ENCODE data around the gene SIAH1. TPM values are rescaled to one million over a fixed set of nuclear protein-coding genes. Genes with fewer than 3 reads are reported as not detected.

SIAH1 gene
- total RNA-seq, 1 donor from 2014 or later, result 11.5 TPM

DNA sequence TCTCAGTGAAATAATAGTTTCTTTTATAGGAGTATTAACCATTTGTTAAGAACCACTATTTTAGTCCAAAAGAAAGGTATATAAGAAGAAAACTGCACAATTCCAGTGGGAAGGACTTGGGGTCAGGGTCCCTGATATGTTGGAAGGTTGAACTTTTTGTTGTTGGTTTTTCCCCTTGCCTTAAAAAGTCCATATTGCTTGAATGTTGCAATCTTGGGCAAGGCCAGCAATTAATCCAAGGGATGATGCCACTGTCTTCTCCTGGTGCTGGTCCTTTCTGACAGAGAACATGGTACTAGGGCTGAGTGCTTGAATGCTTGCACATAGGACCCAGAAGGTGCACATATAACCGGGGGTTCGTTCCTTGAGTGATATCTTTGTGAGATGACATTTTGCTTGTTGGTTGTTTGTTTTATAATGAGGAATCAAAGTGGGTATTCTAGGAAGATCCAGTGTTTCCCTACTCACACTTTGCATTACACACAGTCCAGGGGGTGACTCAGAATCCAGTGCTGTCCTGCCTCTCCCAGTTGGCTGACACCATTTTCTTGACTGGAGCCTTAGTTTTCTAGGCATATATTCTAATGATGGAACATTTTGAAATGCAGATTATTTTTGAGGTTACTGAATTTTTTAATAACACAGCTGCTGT is 54.9 kb downstream of the SIAH1 start:
- H3K4me3 ChIP-seq, result no peak overlapping the region
- H3K27me3 ChIP-seq (ENCODE audit: low read depth), result no peaks in the 10 kb centered on the region
- no peak for DNase-seq
- peaks cover 33% of the 10 kb centered on the region for H3K4me1 ChIP-seq
- H3K36me3 ChIP-seq, result peaks cover 20% of the 10 kb centered on the region
- H3K9me3 ChIP-seq (replicated peaks), result no peaks in the 10 kb centered on the region
- intact Hi-C loops (cut with micrococcal nuclease), result no loop called here
- TF ChIP-seq, protein P1, sequence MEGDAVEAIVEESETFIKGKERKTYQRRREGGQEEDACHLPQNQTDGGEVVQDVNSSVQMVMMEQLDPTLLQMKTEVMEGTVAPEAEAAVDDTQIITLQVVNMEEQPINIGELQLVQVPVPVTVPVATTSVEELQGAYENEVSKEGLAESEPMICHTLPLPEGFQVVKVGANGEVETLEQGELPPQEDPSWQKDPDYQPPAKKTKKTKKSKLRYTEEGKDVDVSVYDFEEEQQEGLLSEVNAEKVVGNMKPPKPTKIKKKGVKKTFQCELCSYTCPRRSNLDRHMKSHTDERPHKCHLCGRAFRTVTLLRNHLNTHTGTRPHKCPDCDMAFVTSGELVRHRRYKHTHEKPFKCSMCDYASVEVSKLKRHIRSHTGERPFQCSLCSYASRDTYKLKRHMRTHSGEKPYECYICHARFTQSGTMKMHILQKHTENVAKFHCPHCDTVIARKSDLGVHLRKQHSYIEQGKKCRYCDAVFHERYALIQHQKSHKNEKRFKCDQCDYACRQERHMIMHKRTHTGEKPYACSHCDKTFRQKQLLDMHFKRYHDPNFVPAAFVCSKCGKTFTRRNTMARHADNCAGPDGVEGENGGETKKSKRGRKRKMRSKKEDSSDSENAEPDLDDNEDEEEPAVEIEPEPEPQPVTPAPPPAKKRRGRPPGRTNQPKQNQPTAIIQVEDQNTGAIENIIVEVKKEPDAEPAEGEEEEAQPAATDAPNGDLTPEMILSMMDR (IDR thresholded peaks at IDR 0.05; ENCODE audit: borderline replicate concordance), result no peak
- H3K27ac ChIP-seq (replicated peaks), result no peak overlapping the region

DNA sequence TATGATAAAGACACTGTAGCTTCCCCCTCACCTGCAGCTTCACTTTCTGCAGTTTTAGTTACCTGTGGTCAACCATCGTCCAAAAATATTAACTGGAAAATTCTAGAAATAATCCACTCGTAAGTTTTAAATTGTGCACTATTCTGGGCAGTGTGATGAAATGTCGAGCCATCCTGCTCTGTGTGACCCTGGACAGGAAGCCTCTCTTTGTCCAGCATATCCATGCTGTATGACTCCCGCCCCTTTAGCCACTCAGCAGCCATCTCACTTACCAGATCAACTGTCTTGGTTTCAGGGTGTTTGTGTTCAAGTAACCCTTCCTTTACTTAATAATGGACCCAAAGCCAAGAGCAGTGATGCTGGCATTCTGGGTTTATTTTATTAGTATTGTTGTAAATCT is 56.1 kb downstream of the SIAH1 start:
- no peaks in the 10 kb centered on the region for H3K27me3 ChIP-seq (ENCODE audit: low read depth)
- H3K9me3 ChIP-seq (replicated peaks), result no peaks in the 10 kb centered on the region
- H3K4me1 ChIP-seq, result peaks cover 31% of the 10 kb centered on the region
- H3K36me3 ChIP-seq, result peaks cover 13% of the 10 kb centered on the region
- TF ChIP-seq, protein P1 (IDR thresholded peaks at IDR 0.05; ENCODE audit: borderline replicate concordance), result no peak
- DNase-seq, result no peak
- no peak overlapping the region for H3K27ac ChIP-seq (replicated peaks)
- H3K4me3 ChIP-seq, result no peak overlapping the region
- intact Hi-C loops (cut with micrococcal nuclease), result no loop called here

DNA sequence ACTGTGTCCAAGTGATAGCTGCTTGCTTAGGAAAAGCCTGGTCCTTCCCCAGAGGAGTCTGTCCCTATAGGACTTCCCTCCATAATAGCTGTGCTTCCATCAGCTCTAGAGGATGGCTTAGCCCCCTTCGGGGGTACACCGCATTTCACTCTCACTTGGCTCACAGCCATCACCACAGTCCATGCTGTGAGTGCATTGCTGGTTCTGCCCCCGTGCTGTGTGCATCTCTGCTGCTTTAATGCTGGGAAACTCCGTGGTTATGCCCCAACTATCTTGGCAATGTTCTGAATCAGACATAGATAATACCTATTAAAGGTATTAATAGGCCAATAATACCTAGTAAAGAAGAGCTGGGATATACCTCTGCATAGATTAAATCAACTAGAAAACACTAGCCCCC is 58.3 kb downstream of the SIAH1 start:
- TF ChIP-seq, protein P1 (IDR thresholded peaks at IDR 0.05; ENCODE audit: borderline replicate concordance), result no peak
- no peak for DNase-seq
- Histone ChIP-seq H3K36me3 (peaks cover 14% of the 10 kb centered on the region), H3K4me1 (peaks cover 41% of the 10 kb centered on the region), H3K27me3 (ENCODE audit: low read depth) (no peaks in the 10 kb centered on the region), H3K27ac (replicated peaks) (no peak overlapping the region), H3K4me3 (no peak overlapping the region), H3K9me3 (replicated peaks) (no peaks in the 10 kb centered on the region)
- intact Hi-C loops (cut with micrococcal nuclease), result no loop called here

DNA sequence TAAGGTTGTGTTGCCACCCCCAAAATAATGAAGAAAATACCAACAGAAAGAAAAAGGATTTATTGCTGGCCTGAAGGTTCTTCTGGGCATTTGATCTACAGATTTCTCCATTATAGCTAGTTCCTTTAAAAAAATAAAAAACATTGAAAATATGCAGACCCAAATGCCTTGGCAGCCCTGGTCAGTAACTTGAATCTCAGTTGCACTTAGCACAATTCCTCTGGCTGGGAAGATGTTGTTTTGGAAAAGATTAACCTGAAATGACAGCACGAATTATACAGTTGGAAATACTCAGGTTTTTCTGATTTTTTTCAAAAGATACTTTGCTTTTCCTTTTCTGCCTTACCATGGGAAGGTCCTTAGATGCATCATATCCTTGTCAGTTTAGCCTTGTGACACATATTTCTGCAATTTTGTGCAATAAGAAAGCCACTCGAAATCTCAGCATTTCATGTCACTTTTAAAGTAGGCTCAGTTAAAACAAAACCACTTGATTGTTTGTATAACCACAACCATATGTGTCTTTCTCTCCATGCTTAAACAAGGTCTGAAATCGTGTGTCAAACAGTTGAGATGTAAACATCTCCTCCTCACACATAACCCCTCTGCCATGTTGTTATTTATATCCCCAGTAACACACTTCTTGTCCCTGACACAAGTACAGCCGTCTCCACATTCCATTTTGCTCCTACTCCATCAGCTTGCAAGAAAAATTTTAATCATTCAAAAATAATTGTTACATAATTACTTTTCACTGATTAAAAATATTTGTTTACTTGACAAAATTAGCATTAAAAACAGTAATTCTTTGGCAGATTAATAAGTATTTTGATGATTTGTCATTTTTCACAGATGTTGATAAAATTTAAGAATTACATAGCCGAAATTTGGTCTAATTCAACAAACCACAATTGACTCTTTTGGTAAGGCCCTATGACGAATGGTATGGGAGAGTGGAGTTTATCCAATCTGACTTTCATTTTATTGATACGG is 61.1 kb downstream of the SIAH1 start:
- H3K27me3 ChIP-seq (ENCODE audit: low read depth), result no peaks in the 10 kb centered on the region

DNA sequence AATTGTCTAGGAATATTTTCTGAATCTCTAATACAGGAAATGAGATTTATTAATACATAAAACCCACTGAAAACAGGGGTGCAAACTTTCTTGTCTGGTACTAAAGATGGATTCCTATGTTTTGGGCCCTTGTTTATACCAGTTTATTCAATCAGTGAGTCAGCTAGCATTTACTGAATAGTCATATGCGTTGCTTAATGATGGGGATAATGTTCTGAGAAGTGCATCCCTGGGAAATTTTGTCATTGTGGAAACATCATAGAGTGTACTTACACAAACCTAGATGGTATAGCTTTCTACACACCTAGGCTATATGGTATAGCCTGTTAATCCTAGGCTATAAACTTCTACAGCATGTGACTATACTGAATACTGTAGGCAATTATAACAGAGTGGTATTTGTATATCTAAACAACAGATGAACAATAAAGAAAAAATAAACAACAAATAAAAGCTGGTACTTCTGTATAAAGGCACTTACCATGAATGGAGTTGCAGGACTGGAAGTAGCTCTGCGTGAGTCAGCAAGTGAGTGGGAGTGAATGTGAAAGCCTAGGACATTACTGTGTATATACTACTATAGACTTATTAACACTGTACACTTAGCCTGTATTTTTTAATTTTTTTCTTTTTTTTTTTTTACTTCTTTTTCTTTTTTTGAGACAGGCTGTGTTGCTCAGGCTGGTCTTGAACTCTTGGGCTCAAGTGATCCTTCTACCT is 63.7 kb downstream of the SIAH1 start:
- H3K4me3 ChIP-seq, result no peak overlapping the region
- intact Hi-C loops (cut with micrococcal nuclease), result no loop called here
- DNase-seq, result no peak
- H3K27me3 ChIP-seq (ENCODE audit: low read depth), result no peaks in the 10 kb centered on the region
- H3K4me1 ChIP-seq, result peaks cover 60% of the 10 kb centered on the region
- H3K9me3 ChIP-seq (replicated peaks), result no peaks in the 10 kb centered on the region
- H3K27ac ChIP-seq (replicated peaks), result no peak overlapping the region
- TF ChIP-seq, protein P1 (IDR thresholded peaks at IDR 0.05; ENCODE audit: borderline replicate concordance), result no peak
- H3K36me3 ChIP-seq, result peaks cover 12% of the 10 kb centered on the region

More for the DNA sequence above, 61.1 kb downstream of the SIAH1 start:
- TF ChIP-seq, protein P1 (IDR thresholded peaks at IDR 0.05; ENCODE audit: borderline replicate concordance), result no peak
- no peak overlapping the region for H3K27ac ChIP-seq (replicated peaks)
- H3K36me3 ChIP-seq, result peaks cover 12% of the 10 kb centered on the region
- intact Hi-C loops (cut with micrococcal nuclease), result no loop called here
- H3K4me3 ChIP-seq, result no peak overlapping the region
- no peaks in the 10 kb centered on the region for H3K9me3 ChIP-seq (replicated peaks)
- H3K4me1 ChIP-seq, result peaks cover 47% of the 10 kb centered on the region
- DNase-seq, result no peak

Data from left ventricle myocardium inferior (tissue), 1 donor.